Spleen (tissue), 11 donors: ENCODE results near the gene IL21R. TPM values are rescaled to one million over a fixed set of nuclear protein-coding genes. Genes with fewer than 3 reads are reported as not detected.

Source experiments
- DNase-seq: peaks from one replicate; pipeline ENCODE4 v3.0.0-alpha.2; 2020
- H3K27ac ChIP-seq, 8 donors: fragments of 200-600 bp; sonication (generic) in 7 of 8; 1 replicate in 4 of 8; 2 replicates in 4 of 8; pipeline versions ENCODE4 v1.5.0 to v1.8.0; 2016 to 2021; ENCODE audit warnings: inconsistent platforms in 4 of 8, mild to moderate bottlenecking in 4 of 8, moderate library complexity in 1 of 8
- H3K27me3 ChIP-seq, 7 donors: fragments of 200-600 bp; sonication (generic) in 6 of 7; replicated peaks in 1 of 7; 1 replicate in 4 of 7; 2 replicates in 3 of 7; pipeline versions ENCODE4 v1.5.0 to v1.8.0; 2016 to 2021; ENCODE audit warnings: inconsistent platforms in 3 of 7, mild to moderate bottlenecking in 1 of 7
- H3K36me3 ChIP-seq, 6 donors: fragments of 200-600 bp; sonication (generic) in 5 of 6; 1 replicate in 4 of 6; 2 replicates in 2 of 6; pipeline versions ENCODE4 v1.5.0 to v1.8.0; 2016 to 2021; ENCODE audit warnings: inconsistent platforms in 2 of 6
- H3K4me1 ChIP-seq, 6 donors: fragments of 200-600 bp; sonication (generic) in 5 of 6; 1 replicate in 3 of 6; 2 replicates in 3 of 6; pipeline versions ENCODE4 v1.5.0 to v1.8.0; 2016 to 2021; ENCODE audit warnings: inconsistent platforms in 3 of 6
- H3K4me3 ChIP-seq, 8 donors: fragments of 200-600 bp; sonication (generic) in 7 of 8; 1 replicate in 4 of 8; 2 replicates in 4 of 8; pipeline versions ENCODE4 v1.5.0 to v1.8.0; 2016 to 2021; ENCODE audit warnings: inconsistent platforms in 4 of 8, mild to moderate bottlenecking in 4 of 8, moderate library complexity in 2 of 8
- H3K9me3 ChIP-seq, 8 donors: fragments of 200-600 bp; sonication (generic) in 7 of 8; 1 replicate in 4 of 8; 2 replicates in 4 of 8; pipeline versions ENCODE4 v1.5.0 to v1.8.0; 2016 to 2021; ENCODE audit warnings: inconsistent platforms in 4 of 8
- CTCF ChIP-seq, 11 experiments: fragments of 200-600 bp in 7 of 11; fragments of 450-650 bp in 4 of 11; sonication (generic) in 4 of 11; IDR thresholded peaks in 8 of 11; conservative IDR thresholded peaks in 3 of 11; 1 replicate in 7 of 11; 2 replicates in 4 of 11; pipeline versions ENCODE4 v1.4.0 to v1.8.0; 2016 to 2021; ENCODE audit warnings: antibody characterized with exemption in 11 of 11, inconsistent platforms in 4 of 11, mild to moderate bottlenecking in 1 of 11
- POLR2A ChIP-seq, 3 donors: fragments of 450-650 bp; IDR thresholded peaks; one replicate each; pipeline ENCODE4 v1.5.1; 2017; ENCODE audit warnings: antibody characterized with exemption in 3 of 3, mild to moderate bottlenecking in 1 of 3
- POLR2AphosphoS5 ChIP-seq, 3 donors: sonication (generic); formaldehyde crosslinking; IDR thresholded peaks; one replicate each; pipeline ENCODE4 v1.5.1; 2017; ENCODE audit warnings: antibody characterized with exemption in 3 of 3
- WGBS, 5 donors: extraction: QIAGEN DNeasy Blood & Tissue Kit in 3 of 5; methylation state at CpG; one replicate each; pipeline versions ENCODE4 v1.1.5 to v1.1.7; 2013 to 2018; 5-methylcytosine and 5-hydroxymethylcytosine counted together
- intact Hi-C: fragments of 100-400 bp; cut with DNase I; formaldehyde crosslinking; loops from one replicate; pipeline ENCODE4 v1.15.0; 2023; ENCODE audit warnings: low total_unique reads
- polyA plus RNA-seq, 3 donors: library from polyadenylated mRNA; stranded (reverse); fragments of 200-250 nt; gene quantifications; one replicate each; pipeline ENCODE4 v1.2.1, GENCODE V29; 2013
- total RNA-seq, 7 donors: library from RNA; depleted of rRNA in 3 of 7; stranded (reverse); fragments of >200 nt in 3 of 7; fragmentation: NEBNext Ultra II Directional in 4 of 7; extraction: Animal tissue kit (Norgen Biotek cat#: 25700) in 4 of 7; gene quantifications; one replicate each; pipeline versions ENCODE4 v1.1.0 to v1.2.1, GENCODE V29; 2016 to 2021
- donor health status: healthy with polysubstance abuse.
- donor health status: DM: no; HTN: no; CAD: no; lungs with moderate emphysema.
- donor health status: DM: no; HTN: no; CAD: no.
- donor health status: Bipolar disorder and iron deficiency.
- donor health status: healthy.
- donor health status: DM: no; HTN: no; CAD: no.
- donor health status: DM: yes; HTN: yes; CAD: no.

IL21R gene
- total and polyA plus RNA-seq, 10 donors = 2.7 to 19.7 (median 12.0) TPM

- no peak for TF ChIP-seq POLR2AphosphoS5 (IDR thresholded peaks at IDR 0.05)
- no peak for TF ChIP-seq CTCF (IDR thresholded peaks at IDR 0.05 in 8 of 11, conservative IDR thresholded peaks at IDR 0.05 in 3 of 11)
- no peak for TF ChIP-seq POLR2A (IDR thresholded peaks at IDR 0.05)
- Histone ChIP-seq H3K27me3 (peaks cover 0 to 28% (median 0%) of the 10 kb centered on the region in 7 donors), H3K4me3 (no peak overlapping the region), H3K27ac (peak overlapping the region in 1 of 8 donors; percentile 64), H3K4me1 (peaks cover 3 to 86% (median 45%) of the 10 kb centered on the region in 6 donors), H3K36me3 (peaks cover 0 to 24% (median 0%) of the 10 kb centered on the region in 6 donors), H3K9me3 (peaks cover 4 to 13% (median 12%) of the 10 kb centered on the region in 8 donors)
- WGBS, 5 donors = 76 to 82% (median 79%) methylated on average over 5 of the region's 5 CpGs
- no peak for DNase-seq
- intact Hi-C loops = no loop called here
These were observed 25.6 kb downstream of the IL21R start for GRCh38 chr16:27427538-27427937.

- Histone ChIP-seq H3K4me1 (peaks cover 5 to 92% (median 48%) of the 10 kb centered on the region in 6 donors), H3K36me3 (peaks cover 0 to 24% (median 0%) of the 10 kb centered on the region in 6 donors), H3K4me3 (no peak overlapping the region), H3K27ac (no peak overlapping the region), H3K9me3 (peaks cover 0 to 6% (median 5%) of the 10 kb centered on the region in 8 donors), H3K27me3 (peaks cover 0 to 32% (median 0%) of the 10 kb centered on the region in 7 donors)
- TF ChIP-seq POLR2AphosphoS5 (IDR thresholded peaks at IDR 0.05) (no peak), CTCF (IDR thresholded peaks at IDR 0.05 in 8 of 11, conservative IDR thresholded peaks at IDR 0.05 in 3 of 11) (peak in 2 of 11 experiments; percentile 18 to 22), POLR2A (IDR thresholded peaks at IDR 0.05) (no peak)
- WGBS, 5 donors = 30 to 94% (median 81%) methylated on average over 1 to 4 of the region's 4 CpGs
- intact Hi-C loops = no loop called here
- DNase-seq = peak; percentile 72
These were observed 26.2 kb downstream of the IL21R start for GRCh38 chr16:27428026-27428785.

DNA sequence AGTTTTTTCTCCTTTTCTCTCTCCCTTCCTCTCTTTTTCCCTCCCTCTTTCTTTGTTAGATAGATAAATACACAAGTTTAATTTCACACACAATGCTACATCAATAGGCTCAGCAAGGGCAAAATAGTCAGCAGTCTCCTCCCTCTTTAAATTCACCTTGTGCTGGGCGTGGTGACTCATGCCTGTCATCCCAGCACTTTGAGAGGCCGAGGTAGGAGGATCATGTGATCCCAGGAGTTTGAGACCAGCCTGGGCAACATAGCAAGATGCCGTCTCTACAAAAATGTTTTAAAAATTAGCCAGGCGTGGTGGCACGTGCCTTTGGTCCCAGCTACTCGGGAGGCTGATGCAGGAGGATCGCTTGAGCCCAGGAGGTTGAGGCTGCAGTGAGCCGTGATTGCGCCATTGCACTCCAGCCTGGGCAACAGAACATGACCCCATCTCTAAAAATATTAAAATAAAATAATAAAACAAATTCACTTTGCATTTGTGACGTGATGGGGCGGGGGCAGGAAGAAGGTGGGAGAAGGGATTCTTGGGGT, 27.4 kb downstream of the IL21R start:
- peaks cover 9 to 94% (median 51%) of the 10 kb centered on the region in 6 donors for H3K4me1 ChIP-seq

More for the DNA sequence above, 27.4 kb downstream of the IL21R start:
- H3K27ac ChIP-seq = no peak overlapping the region
- no peak for TF ChIP-seq POLR2AphosphoS5 (IDR thresholded peaks at IDR 0.05)
- no peak for TF ChIP-seq POLR2A (IDR thresholded peaks at IDR 0.05)
- TF ChIP-seq CTCF (IDR thresholded peaks at IDR 0.05 in 8 of 11, conservative IDR thresholded peaks at IDR 0.05 in 3 of 11) = no peak
- peak; percentile 22 for DNase-seq
- no peaks in the 10 kb centered on the region for H3K9me3 ChIP-seq
- peaks cover 0 to 33% (median 2%) of the 10 kb centered on the region in 6 donors for H3K36me3 ChIP-seq
- WGBS, 5 donors = 78 to 93% (median 86%) methylated on average over 11 of the region's 11 CpGs
- intact Hi-C loops = no loop called here
- no peak overlapping the region for H3K4me3 ChIP-seq
- H3K27me3 ChIP-seq = peaks cover 0 to 32% (median 0%) of the 10 kb centered on the region in 7 donors
